ENCODE data around the gene DPEP2. TPM values are rescaled to one million over a fixed set of nuclear protein-coding genes. Genes with fewer than 3 reads are reported as not detected.

The DPEP2 gene
- total and polyA plus RNA-seq, 2 of the 13 experiments (the other 11 are each of a cell fraction or from before 2014, with no cell fraction given), result 0.18 TPM; not detected in 1

GRCh38 chr16:67989322-67990017 is 9.8 kb downstream of the DPEP2 start:
- intact Hi-C loops (cut with micrococcal nuclease; ENCODE audit: unreplicated experiment), result no loop called here
- no peak overlapping the region for H3K4me3 ChIP-seq (replicated peaks in 1 of 3; ENCODE audit: insufficient read depth in 1 of 3, low read depth in 2 of 3, low read length in 3 of 3)
- DNase-seq (ENCODE audit: low spot score), result no peak
- H2AFZ ChIP-seq (ENCODE audit: low read length), result no peak overlapping the region
- H3K79me2 ChIP-seq (ENCODE audit: insufficient read depth, low read length), result no peaks in the 10 kb centered on the region
- peaks cover 60% of the 10 kb centered on the region for H3K4me1 ChIP-seq (ENCODE audit: insufficient read depth, low read length)
- ChIA-PET POLR2A (interaction anchor here (3.0 to 4.8 kb wide), 2 partner anchors 33 to 46 kb away, joined by 13 to 29 read pairs; partner anchors contain the start of genes DDX28, DUS2 and LCAT), CTCF (ENCODE audit: low intra/inter-chr PET ratio, low total read pairs) (no interaction called here)
- H3K4me2 ChIP-seq (ENCODE audit: low read depth, low read length), result no peak overlapping the region
- in situ Hi-C loops (cut with HindIII; ENCODE audit: extremely low pct_ligation_motif_present, low pct_unique_long_range_greater_than_20kb), result loop anchor here (5.0 kb wide), 1 partner anchor 53 kb away; no protein-coding TSS in a partner anchor
- TF ChIP-seq ZBTB46 (CRISPR knock-in tag; IDR thresholded peaks at IDR 0.05; ENCODE audit: borderline replicate concordance) (no peak), MXD1 (CRISPR knock-in tag; IDR thresholded peaks at IDR 0.05) (0 out of 2 replicates have a peak, but pooled peaks have one; percentile 26), THAP7 (CRISPR knock-in tag; IDR thresholded peaks at IDR 0.05) (0 out of 2 replicates have a peak, but pooled peaks have one; percentile 21), ZNF790 (CRISPR knock-in tag; IDR thresholded peaks at IDR 0.05; ENCODE audit: borderline replicate concordance) (0 out of 2 replicates have a peak, but pooled peaks have one; percentile 36), CBX2 (IDR thresholded peaks at IDR 0.05; ENCODE audit: low read depth, low read length) (no peak), CBX2 (CRISPR knock-in tag; IDR thresholded peaks at IDR 0.05; ENCODE audit: low read depth) (no peak)
- H3K9ac ChIP-seq (ENCODE audit: insufficient read depth, low read depth, low read length), result no peak overlapping the region
- H3K27me3 ChIP-seq (ENCODE audit: control insufficient read depth in 1 of 2, insufficient read depth in 2 of 2, low read length in 2 of 2), result peaks cover 2 to 22% of the 10 kb centered on the region in 2 experiments
- H3K36me3 ChIP-seq (replicated peaks in 1 of 2; ENCODE audit: control insufficient read depth in 1 of 2, insufficient read depth in 2 of 2, low read length in 2 of 2), result no peaks in the 10 kb centered on the region
- H3K9me3 ChIP-seq (ENCODE audit: low read length), result no peaks in the 10 kb centered on the region
- no peak overlapping the region for H3K27ac ChIP-seq (ENCODE audit: extremely low read length, insufficient read depth, low read length)
- no TSS peak for BruUV-seq (replicated peaks)
- 53% methylated on average over 7 of the region's 8 CpGs for WGBS (ENCODE audit: low lambda C conversion rate)
- no peak for FAIRE-seq
- no peak; the same call in 2 of the 3 replicates for ATAC-seq
- H4K20me1 ChIP-seq (ENCODE audit: insufficient read depth, low read length), result no peaks in the 10 kb centered on the region

Measured in HepG2 (cell line).